Ishikawa (cell line): Measurements from ENCODE around the gene MPND.
A peak's percentile ranks its signal among the peaks of the same experiment; 100 is the strongest.

Experiments
- CEBPB ChIP-seq: IDR thresholded peaks from 2 replicates; pipeline ENCODE4 v1.6.1; 2012
- CREB1 ChIP-seq: IDR thresholded peaks from 2 replicates; pipeline ENCODE4 v1.6.1; 2012; ENCODE audit warnings: low read depth
- EGR1 ChIP-seq: IDR thresholded peaks from 2 replicates; pipeline ENCODE4 v1.6.1; 2012
- EP300 ChIP-seq: IDR thresholded peaks from 2 replicates; pipeline ENCODE4 v1.6.1; 2012; ENCODE audit warnings: borderline replicate concordance
- FOXM1 ChIP-seq: IDR thresholded peaks from 2 replicates; pipeline ENCODE4 v1.6.1; 2012; ENCODE audit warnings: low read depth, borderline replicate concordance
- MAX ChIP-seq: IDR thresholded peaks from 2 replicates; pipeline ENCODE4 v1.6.1; 2012
- NFIC ChIP-seq: IDR thresholded peaks from 2 replicates; pipeline ENCODE4 v1.6.1; 2012
- RAD21 ChIP-seq: IDR thresholded peaks from 2 replicates; pipeline ENCODE4 v1.6.1; 2012; ENCODE audit warnings: low read depth
- REST ChIP-seq: IDR thresholded peaks from 2 replicates; pipeline ENCODE4 v1.6.1; 2012; ENCODE audit warnings: low read depth, mild to moderate bottlenecking
- TAF1 ChIP-seq: IDR thresholded peaks from 2 replicates; pipeline ENCODE4 v1.6.1; 2012; ENCODE audit warnings: low read depth, mild to moderate bottlenecking
- TCF12 ChIP-seq: IDR thresholded peaks from 2 replicates; pipeline ENCODE4 v1.6.1; 2012; ENCODE audit warnings: low read depth
- TEAD4 ChIP-seq: IDR thresholded peaks from 2 replicates; pipeline ENCODE4 v1.6.1; 2012
- USF1 ChIP-seq: IDR thresholded peaks from 2 replicates; pipeline ENCODE4 v1.6.1; 2012
- YY1 ChIP-seq: IDR thresholded peaks from 2 replicates; pipeline ENCODE4 v1.6.1; 2012; ENCODE audit warnings: low read depth
- ZBTB7A ChIP-seq: IDR thresholded peaks from 2 replicates; pipeline ENCODE4 v1.6.1; 2012; ENCODE audit warnings: low read depth

The MPND gene

GRCh38 chr19:4402171-4403004, 59.0 kb downstream of the MPND start, which contains the start of gene CHAF1A:
Gene CHAF1A (plus strand): TSS chr19:4402640. CDS start chr19:4402763, 123 bp downstream.
- peak; percentile 55; the same call in 1 of the 2 replicates for TF ChIP-seq YY1
- TF ChIP-seq REST = no peak
- 0 out of 2 replicates have a peak, but pooled peaks have one; percentile 3 for TF ChIP-seq NFIC
- no peak for TF ChIP-seq EGR1
- no peak for TF ChIP-seq RAD21
- TF ChIP-seq FOXM1 = no peak
- no peak for TF ChIP-seq TEAD4
- 0 out of 2 replicates have a peak, but pooled peaks have one; percentile 39 for TF ChIP-seq TAF1
- TF ChIP-seq EP300 = no peak
- TF ChIP-seq TCF12 = 0 out of 2 replicates have a peak, but pooled peaks have one; percentile 14
- peak; percentile 80 for TF ChIP-seq MAX
- peak; percentile 98 for TF ChIP-seq USF1
- TF ChIP-seq CREB1 = peak; percentile 88
- TF ChIP-seq CEBPB = peak; percentile 76
- no peak for TF ChIP-seq ZBTB7A

GRCh38 chr19:4403005-4403761, 59.8 kb downstream of the MPND start:
- TF ChIP-seq TCF12 = no peak
- no peak for TF ChIP-seq ZBTB7A
- no peak for TF ChIP-seq MAX

- TF ChIP-seq CEBPB = no peak
- no peak for TF ChIP-seq TAF1
- TF ChIP-seq ZBTB7A = no peak
- TF ChIP-seq YY1 = no peak
- TF ChIP-seq EP300 = no peak
- TF ChIP-seq NFIC = no peak
- no peak for TF ChIP-seq MAX
- no peak for TF ChIP-seq TEAD4
- no peak for TF ChIP-seq EGR1
- TF ChIP-seq USF1 = no peak
- TF ChIP-seq TCF12 = no peak
- TF ChIP-seq RAD21 = no peak
Measured at GRCh38 chr19:4405977-4406376, 62.6 kb downstream of the MPND start.

GRCh38 chr19:4406626-4407025, 63.3 kb downstream of the MPND start:
- no peak for TF ChIP-seq USF1
- no peak for TF ChIP-seq TEAD4
- no peak for TF ChIP-seq REST
- no peak for TF ChIP-seq NFIC
- TF ChIP-seq FOXM1 = no peak
- no peak for TF ChIP-seq CEBPB
- no peak for TF ChIP-seq ZBTB7A
- TF ChIP-seq YY1 = no peak
- TF ChIP-seq TAF1 = no peak
- no peak for TF ChIP-seq MAX
- TF ChIP-seq EGR1 = no peak
- TF ChIP-seq EP300 = no peak
- no peak for TF ChIP-seq CREB1
